Mesenchymal stem cell (in vitro differentiated cells and primary cell): ENCODE results near the gene UBXN7.
"Not testable (repeated sequence)": the region's sequence is repeated elsewhere in the genome, so short reads cannot be mapped to it uniquely, and the experiment has no call there.

Source experiments
- DNase-seq: peaks from one replicate; pipeline ENCODE4 v3.0.0-alpha.2; 2013
- H2AFZ ChIP-seq: one replicate; pipeline ENCODE4 v1.6.1; 2013; ENCODE audit warnings: low read depth, mild to moderate bottlenecking, control low read depth, inconsistent platforms, low read length, moderate library complexity
- H2AK5ac ChIP-seq: 2 replicates; pipeline ENCODE4 v1.6.1; 2013; ENCODE audit warnings: low read length, moderate library complexity, mild to moderate bottlenecking, inconsistent platforms; ENCODE audit not compliant: severe bottlenecking
- H2BK120ac ChIP-seq: one replicate; pipeline ENCODE4 v1.6.1; 2013; ENCODE audit warnings: low read depth, mild to moderate bottlenecking, inconsistent platforms, low read length, moderate library complexity
- H2BK12ac ChIP-seq, 2 experiments: one replicate each; pipeline ENCODE4 v1.6.1; 2013; ENCODE audit warnings: inconsistent platforms in 2 of 2, low read length in 2 of 2, mild to moderate bottlenecking in 2 of 2, moderate library complexity in 2 of 2, control low read depth in 1 of 2
- H2BK15ac ChIP-seq: one replicate; pipeline ENCODE4 v1.6.1; 2013; ENCODE audit warnings: mild to moderate bottlenecking, low read depth, inconsistent platforms; ENCODE audit not compliant: poor library complexity, severe bottlenecking
- H2BK5ac ChIP-seq: 2 replicates; pipeline ENCODE4 v1.6.1; 2013; ENCODE audit warnings: low read depth, mild to moderate bottlenecking, low read length, control low read depth, inconsistent platforms; ENCODE audit not compliant: poor library complexity, severe bottlenecking
- H3K14ac ChIP-seq, 2 experiments: one replicate each; pipeline ENCODE4 v1.6.1; 2013; ENCODE audit warnings: inconsistent platforms in 2 of 2, low read length in 2 of 2, control low read depth in 1 of 2, mild to moderate bottlenecking in 1 of 2, moderate library complexity in 1 of 2
- H3K18ac ChIP-seq, 2 experiments: one replicate each; pipeline ENCODE4 v1.6.1; 2013; ENCODE audit warnings: inconsistent platforms in 2 of 2, low read length in 2 of 2, control low read depth in 1 of 2, low read depth in 1 of 2, mild to moderate bottlenecking in 1 of 2
- H3K23ac ChIP-seq, 2 experiments: one replicate each; pipeline ENCODE4 v1.6.1; 2013; ENCODE audit warnings: inconsistent platforms in 2 of 2, low read length in 2 of 2, mild to moderate bottlenecking in 2 of 2, moderate library complexity in 2 of 2, control low read depth in 1 of 2
- H3K27ac ChIP-seq: 2 replicates; pipeline ENCODE4 v1.5.1; 2013; ENCODE audit warnings: mild to moderate bottlenecking, moderate library complexity, low read length, control low read depth, inconsistent platforms; ENCODE audit not compliant: poor library complexity, severe bottlenecking
- H3K27me3 ChIP-seq, 2 experiments: 2 replicates each; pipeline versions ENCODE4 v1.6.1 to v1.7.0; 2013; ENCODE audit warnings: low read length in 2 of 2, mild to moderate bottlenecking in 2 of 2, moderate library complexity in 2 of 2, control low read depth in 1 of 2, inconsistent platforms in 1 of 2; ENCODE audit not compliant: control insufficient read depth in 1 of 2, insufficient read depth in 1 of 2
- H3K36me3 ChIP-seq, 2 experiments: 2 replicates each; pipeline versions ENCODE4 v1.6.1 to v1.7.0; 2013; ENCODE audit warnings: low read length in 2 of 2, control low read depth in 1 of 2, inconsistent platforms in 1 of 2, low read depth in 1 of 2, mild to moderate bottlenecking in 1 of 2; ENCODE audit not compliant: insufficient read depth in 2 of 2, control insufficient read depth in 1 of 2
- H3K4ac ChIP-seq, 2 experiments: one replicate each; pipeline ENCODE4 v1.6.1; 2013; ENCODE audit warnings: inconsistent platforms in 2 of 2, low read length in 2 of 2, mild to moderate bottlenecking in 2 of 2, moderate library complexity in 2 of 2, control low read depth in 1 of 2, low read depth in 1 of 2
- H3K4me1 ChIP-seq: 2 replicates; pipeline ENCODE4 v1.6.1; 2013; ENCODE audit warnings: low read depth, low read length, control low read depth; ENCODE audit not compliant: control insufficient read depth, insufficient read depth
- H3K4me2 ChIP-seq: 2 replicates; pipeline ENCODE4 v1.6.1; 2013; ENCODE audit warnings: low read length, mild to moderate bottlenecking, inconsistent platforms; ENCODE audit not compliant: poor library complexity, severe bottlenecking
- H3K4me3 ChIP-seq, 2 experiments: 2 replicates each; pipeline versions ENCODE4 v1.5.1 to v1.7.0; 2013; ENCODE audit warnings: low read length in 2 of 2, mild to moderate bottlenecking in 2 of 2, control low read depth in 1 of 2, low read depth in 1 of 2; ENCODE audit not compliant: insufficient read depth in 1 of 2
- H3K79me1 ChIP-seq: replicated peaks from 2 replicates; pipeline ENCODE4 v1.6.1; 2013; ENCODE audit warnings: mild to moderate bottlenecking, control low read depth, low read length, inconsistent platforms; ENCODE audit not compliant: poor library complexity, severe bottlenecking
- H3K9ac ChIP-seq: 2 replicates; pipeline ENCODE4 v1.7.0; 2013; ENCODE audit warnings: mild to moderate bottlenecking, low read length, moderate library complexity
- H3K9me3 ChIP-seq: 2 replicates; pipeline ENCODE4 v1.7.0; 2013; ENCODE audit warnings: mild to moderate bottlenecking, low read length; ENCODE audit not compliant: control insufficient read depth
- H4K8ac ChIP-seq: one replicate; pipeline ENCODE4 v1.6.1; 2013; ENCODE audit warnings: inconsistent platforms, mild to moderate bottlenecking, low read length, moderate library complexity
- H4K91ac ChIP-seq: one replicate; pipeline ENCODE4 v1.6.1; 2013; ENCODE audit warnings: mild to moderate bottlenecking, low read length, inconsistent platforms
- WGBS: methylation state at CpG from one replicate; pipeline ENCODE4 v1.1.7; 2013; ENCODE audit warnings: mixed read lengths; 5-methylcytosine and 5-hydroxymethylcytosine counted together

The UBXN7 gene

DNA sequence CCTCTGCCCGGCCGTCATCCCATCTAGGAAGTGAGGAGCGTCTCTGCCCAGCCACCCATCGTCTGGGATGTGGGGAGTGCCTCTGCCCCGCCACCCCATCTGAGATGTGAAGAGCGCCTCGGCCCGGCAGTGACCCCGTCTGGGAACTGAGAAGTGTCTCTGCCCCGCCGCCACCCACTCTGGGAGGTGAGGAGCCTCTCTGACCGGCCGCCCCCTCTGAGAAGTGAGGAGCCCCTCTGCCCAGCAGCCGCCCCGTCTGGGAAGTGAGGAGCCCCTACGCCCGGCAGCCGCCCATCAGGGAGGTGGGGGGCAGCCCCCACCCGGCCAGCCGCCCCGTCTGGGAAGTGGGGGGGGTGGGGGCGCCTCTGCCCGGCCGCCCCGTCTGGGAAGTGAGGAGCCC, 46.8 kb downstream of the UBXN7 start:
- H2BK12ac ChIP-seq, H3K4me2 ChIP-seq, H3K4me3 ChIP-seq, H4K91ac ChIP-seq, H2BK120ac ChIP-seq, H3K14ac ChIP-seq, H2AK5ac ChIP-seq, H3K79me1 ChIP-seq, H3K9me3 ChIP-seq, H4K8ac ChIP-seq, H3K23ac ChIP-seq, H2AFZ ChIP-seq, DNase-seq, H3K27me3 ChIP-seq, H2BK5ac ChIP-seq, H3K9ac ChIP-seq, H2BK15ac ChIP-seq, H3K4me1 ChIP-seq, H3K4ac ChIP-seq, H3K18ac ChIP-seq, H3K27ac ChIP-seq: not testable (repeated sequence)
- over 99% methylated on average over 22 of the region's 25 CpGs for WGBS
- peaks cover 25% of the 10 kb centered on the region in 2 experiments for H3K36me3 ChIP-seq

DNA sequence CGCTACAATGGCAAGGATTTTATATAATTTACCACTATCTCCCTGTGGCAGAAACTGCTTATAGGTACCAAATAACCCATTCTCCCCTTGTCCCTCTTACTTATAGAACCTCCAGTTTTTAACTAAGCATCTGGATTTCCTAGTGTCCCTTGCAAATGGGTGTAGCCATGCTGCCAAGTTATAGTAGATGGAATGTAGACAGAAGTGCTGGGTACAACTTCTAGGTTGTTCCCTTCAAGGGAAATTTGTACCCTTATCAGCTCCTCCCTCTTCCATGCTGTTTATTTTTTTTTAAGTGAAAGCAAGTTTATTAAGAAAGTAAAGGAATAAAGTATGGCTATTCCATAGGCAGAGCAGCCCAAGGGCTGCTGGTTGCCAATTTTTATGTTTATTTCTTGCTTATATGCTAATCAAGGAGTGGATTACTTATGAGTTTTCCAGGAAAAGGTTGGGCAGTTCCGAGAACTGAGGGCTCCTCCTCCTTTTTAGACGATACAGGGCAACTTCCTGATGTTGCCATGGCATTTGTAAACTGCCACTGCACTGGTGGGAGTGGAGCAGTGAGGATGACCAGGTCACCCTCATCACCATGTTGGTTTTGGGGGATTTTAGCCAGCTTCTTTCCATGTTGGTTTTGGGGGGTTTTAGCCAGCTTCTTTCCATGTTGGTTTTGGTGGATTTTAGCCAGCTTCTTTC, 53.9 kb downstream of the UBXN7 start:
- H3K4me1 ChIP-seq, result no peaks in the 10 kb centered on the region
- H3K79me1 ChIP-seq, result peaks cover 24% of the 10 kb centered on the region
- no peak overlapping the region for H2AFZ ChIP-seq
- no peak overlapping the region for H3K14ac ChIP-seq
- H4K91ac ChIP-seq, result no peak overlapping the region
- H3K9ac ChIP-seq, result no peak overlapping the region
- no peak overlapping the region for H2BK120ac ChIP-seq
- H2BK15ac ChIP-seq, result no peak overlapping the region
- no peak overlapping the region for H3K4me2 ChIP-seq
- H3K27me3 ChIP-seq, result no peaks in the 10 kb centered on the region
- no peak overlapping the region for H4K8ac ChIP-seq
- H3K18ac ChIP-seq, result no peak overlapping the region
- no peak overlapping the region for H3K4me3 ChIP-seq
- no peak overlapping the region for H3K27ac ChIP-seq
- no peaks in the 10 kb centered on the region for H3K9me3 ChIP-seq
- WGBS, result 100% methylated on average over 3 of the region's 3 CpGs
- no peak overlapping the region for H3K23ac ChIP-seq
- no peak overlapping the region for H2AK5ac ChIP-seq
- DNase-seq, result no peak
- no peak overlapping the region for H3K4ac ChIP-seq
- H3K36me3 ChIP-seq, result peaks cover 18 to 21% of the 10 kb centered on the region in 2 experiments
- H2BK5ac ChIP-seq, result no peak overlapping the region
- no peak overlapping the region for H2BK12ac ChIP-seq

DNA sequence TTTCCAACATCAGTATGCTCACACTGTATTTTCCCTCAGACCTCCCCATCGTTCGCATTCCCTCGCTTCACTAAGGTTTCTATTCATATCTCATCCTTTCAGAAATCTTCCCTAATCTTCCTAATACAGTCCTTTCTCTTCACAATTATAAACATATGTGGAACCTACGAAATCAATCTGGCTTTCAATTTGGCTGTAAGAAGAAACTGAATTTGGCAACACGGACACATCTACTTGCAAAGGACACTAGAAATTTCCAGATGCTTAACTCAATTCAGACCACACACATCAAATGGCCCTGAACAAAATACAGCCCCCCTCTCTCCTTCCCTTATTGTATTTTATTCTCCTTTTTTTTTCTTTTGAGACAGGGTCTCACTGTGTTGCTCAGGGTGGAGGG, 54.9 kb downstream of the UBXN7 start:
- H3K9ac ChIP-seq, result peak overlapping the region; percentile 53
- no peak overlapping the region for H3K18ac ChIP-seq
- H2AFZ ChIP-seq, result no peak overlapping the region
- H3K4ac ChIP-seq, result no peak overlapping the region
- no peak overlapping the region for H2BK120ac ChIP-seq
- peak overlapping the region in 1 of 2 experiments; percentile 23 for H3K4me3 ChIP-seq
- H2BK5ac ChIP-seq, result no peak overlapping the region
- no peak overlapping the region for H2BK15ac ChIP-seq
- no peak overlapping the region for H2BK12ac ChIP-seq
- H3K4me2 ChIP-seq, result no peak overlapping the region
- peaks cover 27% of the 10 kb centered on the region for H3K79me1 ChIP-seq
- H3K27me3 ChIP-seq, result no peaks in the 10 kb centered on the region
- no peak overlapping the region for H4K8ac ChIP-seq
- H3K23ac ChIP-seq, result no peak overlapping the region
- H4K91ac ChIP-seq, result no peak overlapping the region
- H3K9me3 ChIP-seq, result no peaks in the 10 kb centered on the region
- 97% methylated on average over 5 of the region's 5 CpGs for WGBS
- H3K4me1 ChIP-seq, result no peaks in the 10 kb centered on the region
- no peak overlapping the region for H2AK5ac ChIP-seq
- DNase-seq, result no peak
- peaks cover 18 to 21% of the 10 kb centered on the region in 2 experiments for H3K36me3 ChIP-seq
- no peak overlapping the region for H3K14ac ChIP-seq
- H3K27ac ChIP-seq, result no peak overlapping the region

DNA sequence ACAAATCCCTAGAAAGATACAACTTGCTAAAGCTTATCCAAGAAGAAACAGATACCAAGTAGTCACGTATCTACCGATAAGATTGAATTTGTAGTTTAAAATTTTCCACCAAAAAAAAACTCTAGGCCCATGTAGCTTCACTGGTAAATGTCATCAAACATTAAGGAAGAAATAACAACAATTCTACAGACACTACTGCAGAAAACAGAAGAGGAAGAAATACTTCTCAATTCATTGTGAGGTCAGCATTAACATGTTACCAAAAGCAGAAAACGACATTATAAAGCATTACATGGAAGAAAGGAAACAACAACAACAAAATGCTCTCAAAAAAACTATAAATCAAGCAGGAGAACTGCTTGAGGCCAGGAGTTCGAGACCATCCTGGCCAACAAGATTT, 66.5 kb downstream of the UBXN7 start:
- H2AK5ac ChIP-seq, result no peak overlapping the region
- H3K4me1 ChIP-seq, result no peaks in the 10 kb centered on the region
- H3K36me3 ChIP-seq, result peaks cover 24 to 81% of the 10 kb centered on the region in 2 experiments

More for the DNA sequence above, 66.5 kb downstream of the UBXN7 start:
- Histone ChIP-seq H3K23ac (no peak overlapping the region), H2BK12ac (no peak overlapping the region), H3K9me3 (no peaks in the 10 kb centered on the region), H2BK15ac (no peak overlapping the region), H3K9ac (no peak overlapping the region), H2AFZ (no peak overlapping the region), H3K14ac (no peak overlapping the region), H3K79me1 (peaks cover 21% of the 10 kb centered on the region), H3K4ac (no peak overlapping the region), H2BK120ac (no peak overlapping the region), H4K8ac (no peak overlapping the region), H3K18ac (no peak overlapping the region), H3K4me2 (no peak overlapping the region), H2BK5ac (no peak overlapping the region), H3K27ac (no peak overlapping the region), H3K4me3 (no peak overlapping the region), H3K27me3 (no peaks in the 10 kb centered on the region), H4K91ac (no peak overlapping the region)
- DNase-seq, result no peak
- WGBS, result 100% methylated on average over 3 of the region's 4 CpGs
